Sigmoid colon (tissue), 7 donors: ENCODE data around the gene GATA2. TPM values are rescaled to one million over a fixed set of nuclear protein-coding genes. Genes with fewer than 3 reads are reported as not detected.

Experiments used
- DNase-seq: peaks from one replicate; pipeline ENCODE4 v3.0.0-alpha.2; 2019
- H3K27ac ChIP-seq, 4 donors: fragments of 200-600 bp; sonication (generic); one replicate each; pipeline ENCODE4 v1.5.1; 2016 to 2019; ENCODE audit warnings: mild to moderate bottlenecking in 1 of 4
- H3K27me3 ChIP-seq, 3 donors: fragments of 200-600 bp; sonication (generic); one replicate each; pipeline ENCODE4 v1.5.1; 2019; ENCODE audit warnings: mild to moderate bottlenecking in 1 of 3
- H3K36me3 ChIP-seq, 4 donors: fragments of 200-600 bp; sonication (generic); one replicate each; pipeline ENCODE4 v1.5.1; 2016 to 2019
- H3K4me1 ChIP-seq, 4 donors: fragments of 200-600 bp; sonication (generic); one replicate each; pipeline ENCODE4 v1.5.1; 2017 to 2019
- H3K4me3 ChIP-seq, 4 donors: fragments of 200-600 bp; sonication (generic); one replicate each; pipeline ENCODE4 v1.5.1; 2017 to 2019; ENCODE audit warnings: mild to moderate bottlenecking in 2 of 4, moderate library complexity in 1 of 4
- H3K9me3 ChIP-seq, 4 donors: fragments of 200-600 bp in 3 of 4; sonication (generic) in 3 of 4; one replicate each; pipeline versions ENCODE4 v1.5.1 to v1.6.1; 2013 to 2019
- CTCF ChIP-seq, 4 experiments: fragments of 450-650 bp in 3 of 4; fragments of 200-600 bp in 1 of 4; IDR thresholded peaks; one replicate each; pipeline ENCODE4 v1.5.1; 2016 to 2019; ENCODE audit warnings: antibody characterized with exemption in 4 of 4, mild to moderate bottlenecking in 3 of 4, moderate library complexity in 2 of 4
- EP300 ChIP-seq, 4 donors: sonication (generic); formaldehyde crosslinking; IDR thresholded peaks; one replicate each; pipeline ENCODE4 v1.6.1; 2017; ENCODE audit warnings: antibody characterized with exemption in 4 of 4
- POLR2A ChIP-seq, 2 donors: fragments of 450-650 bp; IDR thresholded peaks; one replicate each; pipeline ENCODE4 v1.6.1; 2016; ENCODE audit warnings: antibody characterized with exemption in 2 of 2, mild to moderate bottlenecking in 2 of 2, moderate library complexity in 2 of 2
- POLR2AphosphoS5 ChIP-seq, 4 donors: sonication (generic); formaldehyde crosslinking; IDR thresholded peaks; one replicate each; pipeline ENCODE4 v1.6.1; 2017; ENCODE audit warnings: antibody characterized with exemption in 4 of 4
- WGBS, 2 donors: extraction: QIAGEN DNeasy Blood & Tissue Kit; methylation state at CpG; one replicate each; pipeline ENCODE4 v1.1.7; 2013; 5-methylcytosine and 5-hydroxymethylcytosine counted together
- intact Hi-C: fragments of 100-400 bp; cut with DNase I; formaldehyde crosslinking; loops from one replicate; pipeline ENCODE4 v1.15.1; 2023
- polyA plus RNA-seq, 3 donors: library from polyadenylated mRNA; stranded (reverse); fragments of 200-250 nt; gene quantifications; one replicate each; pipeline ENCODE4 v1.2.3, GENCODE V29; 2013
- total RNA-seq, 4 donors: library from RNA; depleted of rRNA; stranded (reverse); fragments of >200 nt; gene quantifications; one replicate each; pipeline ENCODE4 v1.1.0, GENCODE V29; 2016
- donor health status: healthy with polysubstance abuse.
- donor health status: Bipolar disorder and iron deficiency.
- donor health status: healthy.

The GATA2 gene
- total and polyA plus RNA-seq, 7 donors, result 0.46 to 6.6 (median 3.5) TPM

GRCh38 chr3:128493570-128494366 is 767 bp upstream of the GATA2 start:
- Histone ChIP-seq H3K27ac (no peak overlapping the region), H3K27me3 (peaks cover 68 to 100% (median 100%) of the 10 kb centered on the region in 3 donors), H3K4me1 (peaks cover 0 to 64% (median 57%) of the 10 kb centered on the region in 4 donors), H3K36me3 (no peaks in the 10 kb centered on the region), H3K9me3 (no peaks in the 10 kb centered on the region), H3K4me3 (no peak overlapping the region)
- peak; percentile 65 for DNase-seq
- intact Hi-C loops, result no loop called here
- no peak for TF ChIP-seq POLR2A (IDR thresholded peaks at IDR 0.05)
- no peak for TF ChIP-seq POLR2AphosphoS5 (IDR thresholded peaks at IDR 0.05)
- no peak for TF ChIP-seq CTCF (IDR thresholded peaks at IDR 0.05)
- TF ChIP-seq EP300 (IDR thresholded peaks at IDR 0.05), result no peak
- 16 to 37% methylated on average over 13 of the region's 13 CpGs for WGBS, 2 donors

- WGBS, 2 donors, result 3 to 7% methylated on average over 70 of the region's 70 CpGs
- peak overlapping the region in 1 of 4 donors; percentile 3 for H3K4me3 ChIP-seq
These were observed 895 bp downstream of the GATA2 start for GRCh38 chr3:128491941-128492670.

GRCh38 chr3:128491691-128491940 is 1.4 kb downstream of the GATA2 start:
- DNase-seq, result no peak
- Histone ChIP-seq H3K27ac (no peak overlapping the region), H3K9me3 (no peaks in the 10 kb centered on the region), H3K27me3 (peaks cover 71 to 100% (median 100%) of the 10 kb centered on the region in 3 donors), H3K4me3 (no peak overlapping the region), H3K36me3 (no peaks in the 10 kb centered on the region), H3K4me1 (peaks cover 0 to 68% (median 62%) of the 10 kb centered on the region in 4 donors)
- TF ChIP-seq EP300 (IDR thresholded peaks at IDR 0.05) (no peak), CTCF (IDR thresholded peaks at IDR 0.05) (no peak), POLR2AphosphoS5 (IDR thresholded peaks at IDR 0.05) (no peak), POLR2A (IDR thresholded peaks at IDR 0.05) (no peak)
- intact Hi-C loops, result no loop called here
- 7 to 10% methylated on average over 19 of the region's 19 CpGs for WGBS, 2 donors

More at GRCh38 chr3:128491941-128492670, 895 bp downstream of the GATA2 start:
- peaks cover 72 to 100% (median 100%) of the 10 kb centered on the region in 3 donors for H3K27me3 ChIP-seq
- H3K9me3 ChIP-seq, result no peaks in the 10 kb centered on the region
- DNase-seq, result peak; percentile 53
- H3K36me3 ChIP-seq, result no peaks in the 10 kb centered on the region
- peak in 3 of 4 donors; percentile 16 to 85 (median 74) for TF ChIP-seq POLR2AphosphoS5 (IDR thresholded peaks at IDR 0.05)
- TF ChIP-seq EP300 (IDR thresholded peaks at IDR 0.05), result no peak
- no peak for TF ChIP-seq CTCF (IDR thresholded peaks at IDR 0.05)
- TF ChIP-seq POLR2A (IDR thresholded peaks at IDR 0.05), result no peak
- no peak overlapping the region for H3K27ac ChIP-seq
- intact Hi-C loops, result no loop called here
- H3K4me1 ChIP-seq, result peaks cover 0 to 68% (median 62%) of the 10 kb centered on the region in 4 donors

- H3K27ac ChIP-seq, result no peak overlapping the region
- peaks cover 0 to 71% (median 63%) of the 10 kb centered on the region in 4 donors for H3K4me1 ChIP-seq
- H3K4me3 ChIP-seq, result peak overlapping the region in 1 of 4 donors; percentile 54
- intact Hi-C loops, result no loop called here
- 12 to 14% methylated on average over 23 of the region's 23 CpGs for WGBS, 2 donors
- H3K36me3 ChIP-seq, result no peaks in the 10 kb centered on the region
- H3K9me3 ChIP-seq, result no peaks in the 10 kb centered on the region
- TF ChIP-seq EP300 (IDR thresholded peaks at IDR 0.05), result no peak
- no peak for TF ChIP-seq POLR2AphosphoS5 (IDR thresholded peaks at IDR 0.05)
- no peak for TF ChIP-seq POLR2A (IDR thresholded peaks at IDR 0.05)
- TF ChIP-seq CTCF (IDR thresholded peaks at IDR 0.05), result no peak
- peak; percentile 61 for DNase-seq
- H3K27me3 ChIP-seq, result peaks cover 72 to 100% (median 100%) of the 10 kb centered on the region in 3 donors
These were observed 1.9 kb downstream of the GATA2 start for GRCh38 chr3:128490915-128491690.
